Mammary epithelial cell (primary cell): ENCODE data around the gene KRT39.

Experiments used
- EZH2 ChIP-seq: IDR thresholded peaks from 2 replicates; pipeline ENCODE4 v1.6.1; 2012; ENCODE audit warnings: low read length, inconsistent platforms, borderline replicate concordance
- TF ChIP-seq, protein P1 (sequence below), 2 donors: IDR thresholded peaks in 1 of 2; conservative IDR thresholded peaks in 1 of 2; 2 replicates each; pipeline ENCODE4 v1.5.1; 2011 to 2012; ENCODE audit warnings: inconsistent platforms in 2 of 2, low read length in 2 of 2, mild to moderate bottlenecking in 2 of 2, control low read depth in 1 of 2, low read depth in 1 of 2; ENCODE audit not compliant: insufficient read depth in 1 of 2; ENCODE audit errors: extremely low read depth in 1 of 2

DNA sequence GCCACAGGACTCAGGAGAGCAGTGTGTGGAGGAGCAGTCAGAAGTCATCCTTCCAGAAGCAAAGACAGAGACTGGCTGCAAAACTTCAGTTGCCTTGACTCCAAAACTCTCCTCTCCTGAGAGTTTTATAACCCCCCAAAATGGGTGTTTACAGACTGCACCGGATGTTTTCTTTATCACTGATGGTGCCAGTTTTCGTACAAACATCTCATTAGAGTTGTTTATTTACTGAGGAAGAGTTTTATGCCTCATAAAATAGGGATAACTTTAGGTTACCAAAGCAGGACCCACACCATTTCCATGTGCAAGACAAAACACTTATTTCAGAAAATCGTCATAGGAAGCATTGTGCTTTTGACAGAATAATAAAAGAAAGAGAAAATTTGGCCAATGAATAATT is 17.5 kb upstream of the KRT39 start, which contains the start of gene KRT40:
- no peak for TF ChIP-seq EZH2
- TF ChIP-seq, protein P1, sequence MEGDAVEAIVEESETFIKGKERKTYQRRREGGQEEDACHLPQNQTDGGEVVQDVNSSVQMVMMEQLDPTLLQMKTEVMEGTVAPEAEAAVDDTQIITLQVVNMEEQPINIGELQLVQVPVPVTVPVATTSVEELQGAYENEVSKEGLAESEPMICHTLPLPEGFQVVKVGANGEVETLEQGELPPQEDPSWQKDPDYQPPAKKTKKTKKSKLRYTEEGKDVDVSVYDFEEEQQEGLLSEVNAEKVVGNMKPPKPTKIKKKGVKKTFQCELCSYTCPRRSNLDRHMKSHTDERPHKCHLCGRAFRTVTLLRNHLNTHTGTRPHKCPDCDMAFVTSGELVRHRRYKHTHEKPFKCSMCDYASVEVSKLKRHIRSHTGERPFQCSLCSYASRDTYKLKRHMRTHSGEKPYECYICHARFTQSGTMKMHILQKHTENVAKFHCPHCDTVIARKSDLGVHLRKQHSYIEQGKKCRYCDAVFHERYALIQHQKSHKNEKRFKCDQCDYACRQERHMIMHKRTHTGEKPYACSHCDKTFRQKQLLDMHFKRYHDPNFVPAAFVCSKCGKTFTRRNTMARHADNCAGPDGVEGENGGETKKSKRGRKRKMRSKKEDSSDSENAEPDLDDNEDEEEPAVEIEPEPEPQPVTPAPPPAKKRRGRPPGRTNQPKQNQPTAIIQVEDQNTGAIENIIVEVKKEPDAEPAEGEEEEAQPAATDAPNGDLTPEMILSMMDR (conservative IDR thresholded peaks at IDR 0.05 in 1 of 2, IDR thresholded peaks at IDR 0.05 in 1 of 2; ENCODE audit: extremely low read depth in 1 of 2, insufficient read depth in 1 of 2, low read depth in 1 of 2, low read length in 2 of 2) = no peak
